Activated CD8-positive, alpha-beta memory T cell treated with anti-CD3 and anti-CD28 coated beads, Interleukin-2, amount 10 ng/mL, durations not matched to agents 7 days and 5 days (primary cell): ENCODE data around the gene FAM107B. TPM values are rescaled to one million over a fixed set of nuclear protein-coding genes. Genes with fewer than 3 reads are reported as not detected.

Source experiments
- ATAC-seq: fragments of 150-1000 bp; cut with Tn5 transposase; one replicate; pipeline ENCODE4 v1.10.0; 2021; ENCODE audit warnings: moderate library complexity
- CTCF ChIA-PET: fragments of 350-600 bp; sonication (Branson Sonifier 250); formaldehyde crosslinking; loops from one replicate; lab custom pipeline; 2021; ENCODE audit warnings: antibody characterized with exemption; lab: Charles Lee
- DNase-seq: peaks from one replicate; pipeline ENCODE4 v3.0.0-alpha.2; 2020
- H3K27ac Mint-ChIP-seq: one replicate; pipeline ENCODE4 v1.8.0; 2021; ENCODE audit warnings: mild to moderate bottlenecking, mixed read lengths
- H3K27me3 Mint-ChIP-seq: one replicate; pipeline ENCODE4 v1.8.0; 2021; ENCODE audit warnings: mixed read lengths
- H3K36me3 Mint-ChIP-seq: one replicate; pipeline ENCODE4 v1.8.0; 2021; ENCODE audit warnings: mild to moderate bottlenecking, mixed read lengths
- H3K4me1 Mint-ChIP-seq: one replicate; pipeline ENCODE4 v1.8.0; 2021; ENCODE audit warnings: mixed read lengths
- H3K4me3 Mint-ChIP-seq: one replicate; pipeline ENCODE4 v1.8.0; 2021; ENCODE audit warnings: mild to moderate bottlenecking, moderate library complexity, mixed read lengths
- H3K9me3 Mint-ChIP-seq: one replicate; pipeline ENCODE4 v1.8.0; 2022; ENCODE audit warnings: low read depth, mixed read lengths
- total RNA-seq, 2 experiments: library from RNA; stranded (reverse); gene quantifications; one replicate each; pipeline ENCODE4 v1.2.3, GENCODE V29; 2021

Gene FAM107B
- total RNA-seq, 2 experiments from 2014 or later, result 114 to 208 TPM

- Mint-ChIP-seq H3K9me3 (no peaks in the 10 kb centered on the region), H3K4me1 (no peaks in the 10 kb centered on the region), H3K4me3 (no peak overlapping the region), H3K36me3 (no peaks in the 10 kb centered on the region), H3K27me3 (peaks cover 2% of the 10 kb centered on the region), H3K27ac (no peak overlapping the region)
- DNase-seq (no peak), ATAC-seq (no peak)
- CTCF ChIA-PET, result no interaction called here
Observed at GRCh38 chr10:14625765-14626525, 148.8 kb downstream of the FAM107B start.

- Mint-ChIP-seq H3K27me3 (peaks cover 2% of the 10 kb centered on the region), H3K4me3 (no peak overlapping the region), H3K27ac (no peak overlapping the region), H3K9me3 (no peaks in the 10 kb centered on the region), H3K4me1 (no peaks in the 10 kb centered on the region), H3K36me3 (no peaks in the 10 kb centered on the region)
- ATAC-seq (no peak), DNase-seq (no peak)
- CTCF ChIA-PET, result no interaction called here
Observed at GRCh38 chr10:14625192-14625631, 149.5 kb downstream of the FAM107B start.

DNA sequence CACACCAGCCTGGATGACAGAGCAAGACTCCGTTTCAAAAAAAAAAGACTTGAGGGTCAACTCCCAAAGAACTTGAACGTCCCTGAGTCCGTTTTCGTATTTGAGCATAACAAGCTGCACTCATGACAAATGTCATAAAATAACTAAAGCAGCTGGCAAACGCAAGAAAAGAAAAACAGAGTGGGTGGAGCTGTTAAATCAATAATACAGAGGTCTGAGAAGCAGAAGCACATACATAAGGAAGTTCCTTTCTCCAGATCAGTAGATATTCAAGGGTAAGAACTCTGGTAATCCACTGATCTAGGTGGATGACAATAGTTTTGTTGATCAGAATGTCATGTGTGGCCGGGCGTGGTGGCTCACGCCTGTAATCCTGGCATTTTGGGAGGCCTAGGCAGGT lies 150.1 kb downstream of the FAM107B start:
- Mint-ChIP-seq H3K4me3 (no peak overlapping the region), H3K36me3 (no peaks in the 10 kb centered on the region), H3K4me1 (no peaks in the 10 kb centered on the region), H3K27me3 (peaks cover 2% of the 10 kb centered on the region), H3K9me3 (no peaks in the 10 kb centered on the region), H3K27ac (no peak overlapping the region)
- CTCF ChIA-PET, result no interaction called here
- ATAC-seq (no peak), DNase-seq (no peak)

- H3K27me3 Mint-ChIP-seq, result peaks cover 2% of the 10 kb centered on the region
- DNase-seq (no peak), ATAC-seq (no peak)
- H3K27ac Mint-ChIP-seq, result no peak overlapping the region
- H3K4me1 Mint-ChIP-seq, result no peaks in the 10 kb centered on the region
- CTCF ChIA-PET, result no interaction called here
- H3K9me3 Mint-ChIP-seq, result no peaks in the 10 kb centered on the region
- H3K4me3 Mint-ChIP-seq, result no peak overlapping the region
- H3K36me3 Mint-ChIP-seq, result no peaks in the 10 kb centered on the region
Observed at GRCh38 chr10:14623931-14624330, 150.8 kb downstream of the FAM107B start.

- DNase-seq, result no peak
- ATAC-seq, result no peak
- Mint-ChIP-seq H3K4me3 (no peak overlapping the region), H3K4me1 (peaks cover 12% of the 10 kb centered on the region), H3K27me3 (peaks cover 2% of the 10 kb centered on the region), H3K9me3 (no peaks in the 10 kb centered on the region), H3K27ac (no peak overlapping the region), H3K36me3 (no peaks in the 10 kb centered on the region)
- CTCF ChIA-PET, result no interaction called here
Observed at GRCh38 chr10:14621037-14621436, 153.7 kb downstream of the FAM107B start.

- ATAC-seq (no peak), DNase-seq (no peak)
- H3K27me3 Mint-ChIP-seq, result no peaks in the 10 kb centered on the region
- H3K4me3 Mint-ChIP-seq, result no peak overlapping the region
- H3K9me3 Mint-ChIP-seq, result no peaks in the 10 kb centered on the region
- no peak overlapping the region for H3K27ac Mint-ChIP-seq
- CTCF ChIA-PET, result no interaction called here
- peaks cover 12% of the 10 kb centered on the region for H3K4me1 Mint-ChIP-seq
- H3K36me3 Mint-ChIP-seq, result no peaks in the 10 kb centered on the region
Observed at GRCh38 chr10:14618674-14619073, 156.0 kb downstream of the FAM107B start.

- Mint-ChIP-seq H3K4me1 (peaks cover 15% of the 10 kb centered on the region), H3K27me3 (no peaks in the 10 kb centered on the region), H3K9me3 (no peaks in the 10 kb centered on the region), H3K4me3 (no peak overlapping the region), H3K27ac (no peak overlapping the region), H3K36me3 (no peaks in the 10 kb centered on the region)
- DNase-seq (no peak), ATAC-seq (no peak)
- CTCF ChIA-PET, result interaction anchor here (0.5 to 1.1 kb wide), 2 partner anchors 10 to 195 kb away, joined by 3 read pairs; no protein-coding TSS in a partner anchor
Observed at GRCh38 chr10:14617852-14618251, 156.8 kb downstream of the FAM107B start.

DNA sequence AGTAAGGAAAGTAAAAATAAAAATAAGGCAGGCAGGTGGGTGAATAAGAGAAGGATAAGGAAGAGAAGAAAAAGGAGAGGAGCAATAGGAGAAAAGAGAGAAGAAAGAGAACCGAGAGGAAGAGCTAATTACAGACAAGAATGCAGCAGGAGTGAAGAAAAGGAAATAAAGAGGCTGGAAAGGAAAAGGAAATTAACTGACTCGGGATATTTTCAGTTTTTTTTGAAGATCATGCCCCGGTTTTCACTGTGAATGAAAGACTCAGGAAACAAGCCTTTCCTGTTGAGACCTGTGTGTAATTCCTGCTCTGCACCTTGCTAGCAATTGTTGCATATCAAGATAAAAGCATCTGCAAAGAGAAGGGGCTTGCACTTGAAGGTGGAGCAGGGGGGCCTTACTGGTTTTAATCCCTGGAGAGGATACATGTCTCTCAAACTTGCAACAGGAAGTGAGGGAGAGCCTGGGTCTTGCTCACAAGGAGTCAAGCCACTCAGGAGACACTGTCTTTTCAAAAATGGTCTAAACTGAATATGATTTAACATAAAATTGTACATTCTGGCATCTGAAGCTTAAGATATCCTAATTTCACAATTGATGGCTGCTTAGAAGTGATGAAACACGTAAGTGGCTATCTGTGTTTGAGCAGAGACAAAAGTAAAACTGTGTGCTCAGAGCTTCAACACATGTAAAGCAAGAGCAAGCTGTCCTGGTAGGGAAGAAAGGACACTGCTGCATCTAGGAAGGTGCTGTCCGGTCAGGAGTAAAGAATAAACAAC lies 157.6 kb downstream of the FAM107B start:
- ATAC-seq (no peak), DNase-seq (no peak)
- Mint-ChIP-seq H3K4me1 (peaks cover 15% of the 10 kb centered on the region), H3K27me3 (no peaks in the 10 kb centered on the region), H3K27ac (no peak overlapping the region), H3K4me3 (no peak overlapping the region), H3K36me3 (no peaks in the 10 kb centered on the region), H3K9me3 (no peaks in the 10 kb centered on the region)
- CTCF ChIA-PET, result interaction anchor here (0.5 to 1.1 kb wide), 2 partner anchors 9 to 196 kb away, joined by 3 read pairs; no protein-coding TSS in a partner anchor

DNA sequence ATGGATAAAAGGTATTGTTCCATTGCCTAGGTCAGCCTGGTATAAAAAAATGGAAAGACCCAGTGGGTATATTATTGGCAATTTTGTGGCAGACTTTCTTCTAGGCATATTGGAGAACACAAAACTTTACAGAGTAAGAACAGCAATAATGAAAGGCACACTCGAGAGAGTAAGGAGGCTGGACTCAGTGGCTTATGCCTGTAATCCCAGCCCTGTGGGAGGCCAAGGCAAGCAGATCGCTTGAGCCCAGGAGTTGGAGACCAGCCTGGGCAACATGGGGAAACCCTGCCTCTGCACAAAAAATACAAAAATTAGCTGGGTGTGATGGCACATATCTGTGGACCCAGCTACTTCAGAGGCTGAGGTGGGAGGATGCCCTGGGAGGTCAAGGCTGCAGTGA lies 158.2 kb downstream of the FAM107B start:
- no peaks in the 10 kb centered on the region for H3K27me3 Mint-ChIP-seq
- no peak overlapping the region for H3K4me3 Mint-ChIP-seq
- H3K36me3 Mint-ChIP-seq, result no peaks in the 10 kb centered on the region
- no peaks in the 10 kb centered on the region for H3K9me3 Mint-ChIP-seq
- ATAC-seq, result no peak
- H3K4me1 Mint-ChIP-seq, result peaks cover 15% of the 10 kb centered on the region
- CTCF ChIA-PET, result interaction anchor here (1.2 kb wide), 1 partner anchor 10 kb away, joined by 3 read pairs; no protein-coding TSS in a partner anchor
- no peak overlapping the region for H3K27ac Mint-ChIP-seq
- no peak for DNase-seq

- Mint-ChIP-seq H3K27me3 (no peaks in the 10 kb centered on the region), H3K27ac (no peak overlapping the region), H3K4me3 (no peak overlapping the region), H3K9me3 (no peaks in the 10 kb centered on the region), H3K4me1 (peaks cover 16% of the 10 kb centered on the region), H3K36me3 (no peaks in the 10 kb centered on the region)
- ATAC-seq, result no peak
- DNase-seq, result no peak
- CTCF ChIA-PET, result interaction anchor here (1.6 to 2.7 kb wide), 2 partner anchors 31 to 210 kb away, joined by 3 to 7 read pairs; no protein-coding TSS in a partner anchor
Observed at GRCh38 chr10:14613588-14613920, 161.1 kb downstream of the FAM107B start.

GRCh38 chr10:14612873-14613587 lies 161.7 kb downstream of the FAM107B start:
- CTCF ChIA-PET, result interaction anchor here (1.5 to 1.6 kb wide), 2 partner anchors 75 to 210 kb away, joined by 3 read pairs; no protein-coding TSS in a partner anchor
- H3K9me3 Mint-ChIP-seq, result no peaks in the 10 kb centered on the region
- no peak overlapping the region for H3K4me3 Mint-ChIP-seq
- H3K4me1 Mint-ChIP-seq, result peaks cover 19% of the 10 kb centered on the region
- no peaks in the 10 kb centered on the region for H3K27me3 Mint-ChIP-seq
- no peak for DNase-seq
- no peak overlapping the region for H3K27ac Mint-ChIP-seq
- ATAC-seq, result no peak
- no peaks in the 10 kb centered on the region for H3K36me3 Mint-ChIP-seq

DNA sequence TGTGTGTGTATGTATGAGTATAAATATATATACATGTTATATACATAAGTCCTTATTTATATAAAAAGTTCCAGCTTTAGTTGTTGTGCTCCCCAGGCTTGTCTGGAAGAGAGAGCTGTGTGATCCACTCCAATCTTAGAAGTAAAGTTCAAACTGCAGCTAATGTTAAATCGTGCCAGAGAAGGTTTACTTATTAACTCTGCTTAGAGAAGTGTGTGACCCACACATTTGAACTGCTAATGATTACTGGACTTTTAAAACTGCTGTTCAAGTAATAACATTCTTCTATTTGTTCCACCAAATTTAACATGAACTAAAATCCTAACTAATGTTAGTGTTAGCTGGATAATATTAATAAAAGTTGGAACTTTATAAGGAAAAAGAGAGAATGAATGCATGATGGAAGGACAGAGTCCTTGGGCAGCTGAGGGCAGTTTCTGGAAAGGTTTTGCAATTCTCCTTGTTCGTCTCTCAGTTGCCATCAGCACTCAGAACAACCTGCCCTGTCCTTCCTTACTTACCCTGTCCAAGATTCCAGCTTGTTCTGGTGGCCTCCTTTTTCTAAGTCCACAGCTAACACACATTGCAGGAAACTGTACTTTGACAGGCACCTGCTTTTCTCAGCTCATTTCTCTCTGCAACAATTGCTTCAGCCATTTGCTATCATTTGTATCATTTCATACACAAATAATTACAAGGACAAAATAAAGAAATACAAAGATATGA lies 162.6 kb downstream of the FAM107B start:
- CTCF ChIA-PET, result interaction anchor here (1.5 to 1.9 kb wide), 2 partner anchors 75 to 211 kb away, joined by 3 to 4 read pairs; no protein-coding TSS in a partner anchor
- DNase-seq (no peak), ATAC-seq (no peak)
- H3K4me1 Mint-ChIP-seq, result peaks cover 16% of the 10 kb centered on the region
- no peaks in the 10 kb centered on the region for H3K27me3 Mint-ChIP-seq
- H3K9me3 Mint-ChIP-seq, result no peaks in the 10 kb centered on the region
- H3K27ac Mint-ChIP-seq, result no peak overlapping the region
- H3K36me3 Mint-ChIP-seq, result no peaks in the 10 kb centered on the region
- no peak overlapping the region for H3K4me3 Mint-ChIP-seq

GRCh38 chr10:14609178-14609577 lies 165.5 kb downstream of the FAM107B start:
- Mint-ChIP-seq H3K27me3 (no peaks in the 10 kb centered on the region), H3K9me3 (no peaks in the 10 kb centered on the region), H3K36me3 (peaks cover 10% of the 10 kb centered on the region), H3K4me3 (no peak overlapping the region), H3K27ac (no peak overlapping the region), H3K4me1 (peaks cover 30% of the 10 kb centered on the region)
- CTCF ChIA-PET, result no interaction called here
- ATAC-seq, result no peak
- no peak for DNase-seq
